GM12865 (cell line): ENCODE data around the gene GPR162.

ENCODE experiments used
- DNase-seq: peaks from one replicate; pipeline ENCODE4 v3.0.0; 2010; ENCODE audit warnings: low read depth
- H3K4me3 ChIP-seq: 2 replicates; pipeline ENCODE4 v1.5.1; 2011; ENCODE audit warnings: mild to moderate bottlenecking, low read depth, low read length, control low read depth
- TF ChIP-seq, protein P1 (sequence below): IDR thresholded peaks from 2 replicates; pipeline ENCODE4 v1.5.1; 2011; ENCODE audit warnings: low read length, control low read depth, low read depth, inconsistent platforms; ENCODE audit not compliant: insufficient read depth; ENCODE audit errors: missing control alignments

Gene GPR162

DNA sequence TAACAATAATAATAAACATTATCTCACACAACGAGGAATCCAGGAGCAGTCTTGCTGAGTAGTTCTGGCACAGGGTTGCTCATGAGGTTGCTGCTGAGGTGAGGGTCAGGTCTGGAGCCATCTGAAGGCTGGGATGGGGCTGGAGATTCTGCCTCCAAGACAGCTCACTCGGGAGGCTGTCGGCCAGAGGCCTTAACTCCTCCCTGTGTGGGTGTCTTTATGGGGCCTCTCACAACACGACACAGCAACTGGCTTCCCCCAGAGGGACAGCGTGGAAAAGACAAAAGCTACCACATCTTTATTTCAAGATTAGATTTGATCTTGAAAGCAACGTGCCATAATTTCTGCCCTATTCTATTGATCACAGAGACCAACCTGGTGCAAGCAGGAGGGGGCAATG lies 39.5 kb upstream of the GPR162 start:
- TF ChIP-seq, protein P1, sequence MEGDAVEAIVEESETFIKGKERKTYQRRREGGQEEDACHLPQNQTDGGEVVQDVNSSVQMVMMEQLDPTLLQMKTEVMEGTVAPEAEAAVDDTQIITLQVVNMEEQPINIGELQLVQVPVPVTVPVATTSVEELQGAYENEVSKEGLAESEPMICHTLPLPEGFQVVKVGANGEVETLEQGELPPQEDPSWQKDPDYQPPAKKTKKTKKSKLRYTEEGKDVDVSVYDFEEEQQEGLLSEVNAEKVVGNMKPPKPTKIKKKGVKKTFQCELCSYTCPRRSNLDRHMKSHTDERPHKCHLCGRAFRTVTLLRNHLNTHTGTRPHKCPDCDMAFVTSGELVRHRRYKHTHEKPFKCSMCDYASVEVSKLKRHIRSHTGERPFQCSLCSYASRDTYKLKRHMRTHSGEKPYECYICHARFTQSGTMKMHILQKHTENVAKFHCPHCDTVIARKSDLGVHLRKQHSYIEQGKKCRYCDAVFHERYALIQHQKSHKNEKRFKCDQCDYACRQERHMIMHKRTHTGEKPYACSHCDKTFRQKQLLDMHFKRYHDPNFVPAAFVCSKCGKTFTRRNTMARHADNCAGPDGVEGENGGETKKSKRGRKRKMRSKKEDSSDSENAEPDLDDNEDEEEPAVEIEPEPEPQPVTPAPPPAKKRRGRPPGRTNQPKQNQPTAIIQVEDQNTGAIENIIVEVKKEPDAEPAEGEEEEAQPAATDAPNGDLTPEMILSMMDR: no peak
- DNase-seq: no peak
- no peak overlapping the region for H3K4me3 ChIP-seq

DNA sequence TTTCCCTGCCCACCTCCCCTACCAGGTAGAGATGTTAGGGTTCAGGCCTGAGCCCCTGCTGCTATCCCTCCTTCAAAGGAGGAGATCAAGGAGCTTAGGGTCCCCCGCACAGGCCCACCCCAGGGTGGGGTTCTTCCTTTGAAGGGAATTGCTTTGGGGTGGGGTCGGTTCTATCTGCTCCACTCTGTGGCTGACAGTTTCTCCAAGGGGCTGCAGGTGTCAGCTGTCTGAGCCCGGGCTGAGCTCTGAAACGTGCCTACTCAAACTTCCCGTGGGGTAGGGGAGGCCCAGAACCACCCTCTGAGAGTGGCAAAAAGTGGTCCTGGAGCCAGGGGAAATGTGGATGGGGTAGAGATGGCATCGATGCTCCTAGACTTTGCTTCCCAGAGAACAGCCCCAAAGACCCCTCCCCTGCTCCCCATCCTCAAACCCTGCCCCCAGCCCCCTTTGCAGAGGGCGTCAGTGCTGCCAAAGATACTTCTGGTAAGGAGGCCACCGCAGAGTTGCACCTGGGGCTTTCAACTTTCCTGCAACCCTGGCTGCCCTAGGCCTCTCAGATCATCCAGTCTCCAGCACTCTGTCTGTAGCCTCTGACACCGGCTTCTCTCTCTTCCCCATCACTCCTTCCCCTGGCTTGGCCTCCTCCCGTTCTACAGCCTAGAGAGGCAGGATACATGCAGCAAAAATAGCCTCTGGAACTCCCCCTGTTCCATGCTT lies 38.6 kb upstream of the GPR162 start:
- no peak for DNase-seq
- no peak overlapping the region for H3K4me3 ChIP-seq
- TF ChIP-seq, protein P1: no peak

DNA sequence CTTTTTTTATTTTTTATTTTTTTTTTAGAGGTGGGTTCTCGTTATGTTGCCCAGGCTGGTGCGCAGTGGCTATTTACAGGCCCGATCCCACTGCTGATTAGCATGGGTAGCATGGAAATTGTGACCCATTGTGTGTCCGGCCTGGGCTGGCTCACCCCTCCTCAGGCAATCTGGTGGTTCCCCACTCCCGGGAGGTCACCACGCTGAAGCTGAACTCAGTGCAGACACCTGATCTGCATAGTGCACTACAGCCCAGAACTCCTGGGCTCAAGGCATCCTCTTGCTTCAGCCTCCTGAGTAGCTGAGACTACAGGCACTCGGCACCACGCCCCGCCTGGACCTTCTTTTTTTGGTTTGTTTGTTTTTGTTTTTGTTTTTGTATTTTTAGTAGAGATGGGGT lies 37.8 kb upstream of the GPR162 start:
- H3K4me3 ChIP-seq: no peak overlapping the region
- DNase-seq: no peak
- TF ChIP-seq, protein P1: no peak

DNA sequence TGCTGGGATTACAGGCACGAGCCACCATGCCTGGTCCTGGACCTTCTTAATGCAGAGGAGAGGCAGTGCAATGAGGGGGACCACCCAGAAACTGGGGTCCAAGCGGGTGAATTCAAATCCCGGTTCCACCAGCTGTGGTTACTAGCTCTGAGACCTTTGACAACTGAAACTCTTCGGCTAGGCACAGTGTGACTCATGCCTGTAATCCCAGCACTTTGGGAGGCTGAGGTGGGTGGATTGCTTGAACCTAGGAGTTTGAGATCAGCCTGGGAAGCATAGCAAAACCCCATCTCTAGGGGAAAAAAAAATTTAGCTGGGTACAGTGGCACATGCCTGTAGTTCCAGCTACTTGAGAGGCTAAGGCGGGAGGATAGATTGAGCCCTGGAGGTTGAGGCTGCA lies 37.3 kb upstream of the GPR162 start:
- H3K4me3 ChIP-seq: no peak overlapping the region
- TF ChIP-seq, protein P1: no peak
- no peak for DNase-seq

DNA sequence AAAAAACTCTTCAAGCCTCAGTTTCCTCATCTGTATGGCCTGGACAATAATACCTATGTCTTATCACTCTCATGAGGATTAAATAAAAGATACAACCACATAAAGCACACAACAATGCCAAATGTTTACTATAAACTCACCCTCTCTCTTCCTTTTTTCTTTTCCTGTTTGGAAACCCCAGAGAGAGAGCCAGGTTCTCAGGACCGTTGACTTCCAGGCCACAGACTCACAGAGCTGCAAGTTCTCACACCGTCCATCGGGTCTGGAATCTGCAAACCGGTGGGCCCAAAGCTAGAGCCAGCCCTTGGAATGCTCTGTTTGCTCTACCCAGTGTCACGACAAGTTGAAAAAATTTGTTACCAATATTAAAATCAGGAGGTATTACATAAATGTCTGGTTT lies 36.9 kb upstream of the GPR162 start:
- TF ChIP-seq, protein P1: no peak
- no peak for DNase-seq
- no peak overlapping the region for H3K4me3 ChIP-seq

DNA sequence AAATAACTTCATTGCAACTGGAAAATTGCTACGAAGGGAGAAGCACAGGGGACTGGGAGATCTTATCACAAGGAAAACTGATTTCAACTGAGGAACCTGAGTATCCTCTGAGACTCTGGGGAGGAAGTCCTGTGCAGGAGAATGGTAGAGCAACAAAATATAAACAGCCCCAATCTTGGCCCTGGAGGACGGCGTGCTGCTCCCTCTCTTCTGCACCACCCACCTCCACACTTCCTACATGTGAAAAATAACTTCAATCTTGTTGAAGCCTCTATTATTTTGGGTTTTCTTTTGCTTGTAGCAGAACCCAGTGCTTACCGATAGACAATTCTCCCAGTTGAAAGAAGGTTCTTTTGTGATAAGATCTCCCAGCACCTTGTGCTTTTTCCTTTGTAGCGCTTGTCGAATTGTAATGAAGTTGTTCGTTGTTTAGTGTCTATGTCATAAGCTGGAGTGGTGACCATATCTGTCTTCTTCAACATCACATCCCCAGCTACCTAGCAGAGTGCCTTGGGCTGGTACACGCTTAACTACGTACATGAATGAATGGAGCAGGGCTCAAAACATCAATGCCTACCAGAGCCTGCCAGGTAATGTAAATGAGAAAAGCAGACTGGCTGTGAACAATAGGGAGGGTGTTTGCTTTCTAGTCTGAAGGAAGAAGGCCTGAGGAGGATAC lies 35.1 kb upstream of the GPR162 start:
- DNase-seq: no peak
- TF ChIP-seq, protein P1: no peak
- H3K4me3 ChIP-seq: no peak overlapping the region
